Bladder microvascular endothelial cell (primary cell): ENCODE results near the gene APOC1. TPM values are rescaled to one million over a fixed set of nuclear protein-coding genes. Genes with fewer than 3 reads are reported as not detected.

Source experiments
- total RNA-seq: library from RNA; depleted of rRNA; stranded (reverse); fragments of >200 nt; gene quantifications from 2 replicates; pipeline ENCODE4 v1.2.3, GENCODE V29; 2014

APOC1 gene
- 0.31 and 1.5 TPM in 2 replicates for total RNA-seq

GRCh38 chr19:44914433-44915206 is at the start of gene APOC1:
APOC1 (plus strand) TSS chr19:44914608; CDS start chr19:44914892, 284 bp downstream.

DNA sequence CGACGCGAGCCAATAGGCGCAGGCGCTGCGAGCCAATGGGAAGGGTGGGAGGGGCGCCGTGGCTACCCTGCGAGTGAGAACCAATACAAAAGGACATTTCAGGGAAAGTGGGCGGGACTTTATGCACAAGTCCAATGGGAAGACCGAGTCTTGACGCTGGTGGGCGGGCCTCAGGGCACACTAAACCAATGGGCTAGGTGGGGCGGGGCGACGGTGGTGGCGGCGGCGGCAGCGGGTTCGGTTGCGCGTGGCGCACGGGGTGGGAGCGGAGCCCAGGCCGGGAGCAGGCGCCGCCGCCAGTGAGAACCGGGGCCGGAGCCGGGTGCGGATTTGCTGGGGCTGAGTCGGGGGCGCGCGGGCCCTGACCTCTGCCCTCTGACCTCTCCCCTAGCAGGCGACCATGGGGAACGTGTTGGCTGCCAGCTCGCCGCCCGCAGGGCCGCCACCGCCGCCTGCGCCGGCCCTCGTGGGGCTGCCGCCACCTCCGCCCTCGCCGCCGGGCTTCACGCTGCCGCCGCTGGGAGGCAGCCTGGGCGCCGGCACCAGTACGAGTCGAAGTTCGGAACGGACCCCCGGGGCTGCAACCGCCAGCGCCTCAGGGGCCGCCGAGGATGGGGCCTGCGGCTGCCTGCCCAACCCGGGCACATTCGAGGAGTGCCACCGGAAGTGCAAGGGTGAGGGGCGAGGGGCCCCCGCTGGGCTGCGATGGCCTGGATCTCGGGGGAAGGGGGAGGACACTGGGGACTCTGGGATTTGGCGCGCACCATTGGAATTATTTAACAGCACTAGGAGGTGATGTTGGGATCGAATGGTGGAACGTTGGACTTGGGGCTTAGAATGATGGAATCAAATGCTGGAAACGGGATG is 23.2 kb upstream of the APOC1 start, which contains the start of gene TOMM40:
TOMM40 (plus strand) TSS at position 239 of the 867 bp plus-strand sequence; CDS start at position 401, 162 bp downstream.

DNA sequence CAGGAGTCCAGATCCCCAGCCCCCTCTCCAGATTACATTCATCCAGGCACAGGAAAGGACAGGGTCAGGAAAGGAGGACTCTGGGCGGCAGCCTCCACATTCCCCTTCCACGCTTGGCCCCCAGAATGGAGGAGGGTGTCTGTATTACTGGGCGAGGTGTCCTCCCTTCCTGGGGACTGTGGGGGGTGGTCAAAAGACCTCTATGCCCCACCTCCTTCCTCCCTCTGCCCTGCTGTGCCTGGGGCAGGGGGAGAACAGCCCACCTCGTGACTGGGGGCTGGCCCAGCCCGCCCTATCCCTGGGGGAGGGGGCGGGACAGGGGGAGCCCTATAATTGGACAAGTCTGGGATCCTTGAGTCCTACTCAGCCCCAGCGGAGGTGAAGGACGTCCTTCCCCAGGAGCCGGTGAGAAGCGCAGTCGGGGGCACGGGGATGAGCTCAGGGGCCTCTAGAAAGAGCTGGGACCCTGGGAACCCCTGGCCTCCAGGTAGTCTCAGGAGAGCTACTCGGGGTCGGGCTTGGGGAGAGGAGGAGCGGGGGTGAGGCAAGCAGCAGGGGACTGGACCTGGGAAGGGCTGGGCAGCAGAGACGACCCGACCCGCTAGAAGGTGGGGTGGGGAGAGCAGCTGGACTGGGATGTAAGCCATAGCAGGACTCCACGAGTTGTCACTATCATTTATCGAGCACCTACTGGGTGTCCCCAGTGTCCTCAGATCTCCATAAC is 8.8 kb upstream of the APOC1 start, which contains the start of gene APOE:
APOE (plus strand) TSS at position 360 of the 724 bp plus-strand sequence. CDS start 829 bp downstream, outside the sequence.

DNA sequence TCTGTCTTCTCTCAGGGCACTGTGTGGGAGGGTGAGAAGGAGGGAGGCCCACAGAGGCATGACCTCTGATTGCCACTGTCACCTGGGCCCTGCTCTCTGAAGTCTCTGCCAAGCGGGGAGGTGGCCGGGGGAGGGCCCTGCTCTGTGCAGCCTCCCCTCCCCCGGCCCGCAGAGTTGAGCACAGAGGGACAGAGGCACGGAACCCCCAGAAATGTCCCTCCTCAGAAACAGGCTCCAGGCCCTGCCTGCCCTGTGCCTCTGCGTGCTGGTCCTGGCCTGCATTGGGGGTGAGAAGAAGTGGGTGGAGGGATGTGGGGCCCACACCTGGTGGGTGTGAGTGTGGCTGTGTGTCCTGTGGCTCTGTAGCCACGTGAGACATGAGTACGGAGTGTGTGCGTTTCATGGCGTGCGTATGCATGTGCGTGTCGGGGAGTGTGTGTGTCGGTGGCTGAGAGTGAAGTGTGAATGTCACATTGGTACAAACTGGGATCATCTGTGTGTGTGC is 27.7 kb downstream of the APOC1 start, which contains the start of gene APOC4:
APOC4 (plus strand) TSS at position 171 of the 505 bp plus-strand sequence; CDS start at position 212, 41 bp downstream.

GRCh38 chr19:44954649-44955504 is 40.5 kb downstream of the APOC1 start, which contains the start of gene CLPTM1:
CLPTM1 (plus strand) TSS chr19:44955380; CDS start chr19:44955396, 16 bp downstream.

Other genes starting within 250 kb of the APOC1 start
- 0.49 and 3.7 TPM in 2 replicates for gene CEACAM19, start 243.1 kb upstream of the APOC1 start, total RNA-seq
- 0.16 TPM in 1 of 2 replicates, not detected in the other for gene CEACAM16, start 215.5 kb upstream of the APOC1 start, total RNA-seq
- gene BCL3, start 165.9 kb upstream of the APOC1 start, total RNA-seq = 4.0 and 6.7 TPM in 2 replicates
- gene CBLC, start 136.7 kb upstream of the APOC1 start, total RNA-seq = 0.06 TPM in 1 of 2 replicates, not detected in the other
- gene BCAM, start 105.5 kb upstream of the APOC1 start, total RNA-seq = 24.4 and 65.4 TPM in 2 replicates
- 115 and 167 TPM in 2 replicates for gene NECTIN2, start 68.3 kb upstream of the APOC1 start, total RNA-seq
- 40.5 and 54.6 TPM in 2 replicates for gene TOMM40, start 23.4 kb upstream of the APOC1 start, total RNA-seq
- 2.4 and 3.8 TPM in 2 replicates for gene APOE, start 8.8 kb upstream of the APOC1 start, total RNA-seq
- gene APOC4, start 27.6 kb downstream of the APOC1 start, total RNA-seq = not detected in 2 replicates
- not detected in 2 replicates for gene APOC2, start 31.4 kb downstream of the APOC1 start, total RNA-seq
- gene CLPTM1, start 40.8 kb downstream of the APOC1 start, total RNA-seq = 30.1 and 60.6 TPM in 2 replicates
- gene RELB, start 86.9 kb downstream of the APOC1 start, total RNA-seq = 7.9 and 21.5 TPM in 2 replicates
- 5.8 and 20.6 TPM in 2 replicates for gene CLASRP, start 124.4 kb downstream of the APOC1 start, total RNA-seq
- gene ZNF296, start 161.9 kb downstream of the APOC1 start, total RNA-seq = 0.13 and 0.16 TPM in 2 replicates
- gene GEMIN7, start 164.7 kb downstream of the APOC1 start, total RNA-seq = 14.2 and 22.5 TPM in 2 replicates
- 18.1 and 24.4 TPM in 2 replicates for gene PPP1R37, start 178.6 kb downstream of the APOC1 start, total RNA-seq
- under 0.01 and 0.13 TPM in 2 replicates for gene NKPD1, start 246.4 kb downstream of the APOC1 start, total RNA-seq